H1 (cell line): ENCODE measurements around the gene PLEKHA4. TPM values are rescaled to one million over a fixed set of nuclear protein-coding genes. Genes with fewer than 3 reads are reported as not detected.

Source experiments
- KDM5A ChIP-seq: fragments of 200-600 bp; IDR thresholded peaks from 2 replicates; pipeline ENCODE4 v1.7.1; 2012; ENCODE audit warnings: mild to moderate bottlenecking, low read length, inconsistent platforms, mixed read lengths
- polyA plus RNA-seq, 7 experiments: library from polyadenylated mRNA; depleted of rRNA in 3 of 7; stranded (reverse) in 5 of 7; unstranded in 2 of 7; fragments of >200 nt in 5 of 7; fragments of 200-250 nt in 2 of 7; gene quantifications; 1 replicate in 5 of 7; 2 replicates in 1 of 7; 4 replicates in 1 of 7; pipeline versions ENCODE4 v1.2.1 to v1.2.3, GENCODE V29; 2011 to 2013; ENCODE audit warnings: missing spikeins in 2 of 7, mixed read lengths in 2 of 7
- total RNA-seq: library from RNA; stranded (reverse); fragmentation: NEBNext Ultra II Directional; extraction: Animal tissue kit (Norgen Biotek cat#: 25700); gene quantifications from 2 replicates; pipeline ENCODE4 v1.2.1, GENCODE V29; 2021

Gene PLEKHA4
- total and polyA plus RNA-seq, 2 of the 8 experiments (the other 6 are each of a cell fraction or from before 2014, with no cell fraction given), result 8.2 to 18.0 TPM

DNA sequence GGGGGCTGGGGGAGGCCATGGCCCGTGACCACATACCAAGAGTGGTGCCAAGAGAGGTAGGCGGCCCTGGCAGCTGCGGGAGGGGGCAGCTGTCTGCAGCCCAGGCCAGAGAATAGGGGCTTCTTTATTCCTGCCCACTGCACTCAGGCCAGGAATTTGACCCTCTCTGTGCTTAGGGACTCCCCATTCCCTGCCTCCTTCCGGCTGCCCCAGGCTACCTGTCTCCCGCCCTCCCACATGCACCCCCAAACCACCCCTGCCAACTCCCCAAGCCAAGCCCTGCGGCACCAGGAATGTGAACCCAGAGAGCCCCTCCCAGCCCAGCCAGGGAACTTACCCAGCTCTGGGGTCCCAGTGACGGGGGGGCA lies 687 bp downstream of the PLEKHA4 start (continued):
- no peak for TF ChIP-seq KDM5A
